Thyroid gland (tissue), 4 donors: ENCODE data around the gene SAFB2.

ENCODE experiments used
- CTCF ChIP-seq, 6 experiments: fragments of 200-600 bp in 3 of 6; fragments of 450-650 bp in 3 of 6; sonication (generic) in 3 of 6; IDR thresholded peaks; one replicate each; pipeline ENCODE4 v1.5.1; 2016 to 2019; ENCODE audit warnings: antibody characterized with exemption in 6 of 6, mild to moderate bottlenecking in 2 of 6, inconsistent platforms in 1 of 6, moderate library complexity in 1 of 6
- POLR2A ChIP-seq, 2 donors: fragments of 450-650 bp; IDR thresholded peaks; one replicate each; pipeline ENCODE4 v1.6.1; 2017; ENCODE audit warnings: antibody characterized with exemption in 2 of 2, mild to moderate bottlenecking in 2 of 2, moderate library complexity in 1 of 2

GRCh38 chr19:5605362-5605761 is 17.2 kb downstream of the SAFB2 start:
- no peak for TF ChIP-seq CTCF (IDR thresholded peaks at IDR 0.05)
- no peak for TF ChIP-seq POLR2A (IDR thresholded peaks at IDR 0.05)
